Measurements from ENCODE around the gene HABP4. TPM values are rescaled to one million over a fixed set of nuclear protein-coding genes. Genes with fewer than 3 reads are reported as not detected.

The HABP4 gene, protein sequence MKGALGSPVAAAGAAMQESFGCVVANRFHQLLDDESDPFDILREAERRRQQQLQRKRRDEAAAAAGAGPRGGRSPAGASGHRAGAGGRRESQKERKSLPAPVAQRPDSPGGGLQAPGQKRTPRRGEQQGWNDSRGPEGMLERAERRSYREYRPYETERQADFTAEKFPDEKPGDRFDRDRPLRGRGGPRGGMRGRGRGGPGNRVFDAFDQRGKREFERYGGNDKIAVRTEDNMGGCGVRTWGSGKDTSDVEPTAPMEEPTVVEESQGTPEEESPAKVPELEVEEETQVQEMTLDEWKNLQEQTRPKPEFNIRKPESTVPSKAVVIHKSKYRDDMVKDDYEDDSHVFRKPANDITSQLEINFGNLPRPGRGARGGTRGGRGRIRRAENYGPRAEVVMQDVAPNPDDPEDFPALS
- 9.2 and 10.2 TPM in 2 replicates for polyA plus RNA-seq (2011; rRNA removed)
- polyA minus RNA-seq (2011; rRNA and poly(A)+ RNA removed), result 3.3 and 3.6 TPM in 2 replicates

DNA sequence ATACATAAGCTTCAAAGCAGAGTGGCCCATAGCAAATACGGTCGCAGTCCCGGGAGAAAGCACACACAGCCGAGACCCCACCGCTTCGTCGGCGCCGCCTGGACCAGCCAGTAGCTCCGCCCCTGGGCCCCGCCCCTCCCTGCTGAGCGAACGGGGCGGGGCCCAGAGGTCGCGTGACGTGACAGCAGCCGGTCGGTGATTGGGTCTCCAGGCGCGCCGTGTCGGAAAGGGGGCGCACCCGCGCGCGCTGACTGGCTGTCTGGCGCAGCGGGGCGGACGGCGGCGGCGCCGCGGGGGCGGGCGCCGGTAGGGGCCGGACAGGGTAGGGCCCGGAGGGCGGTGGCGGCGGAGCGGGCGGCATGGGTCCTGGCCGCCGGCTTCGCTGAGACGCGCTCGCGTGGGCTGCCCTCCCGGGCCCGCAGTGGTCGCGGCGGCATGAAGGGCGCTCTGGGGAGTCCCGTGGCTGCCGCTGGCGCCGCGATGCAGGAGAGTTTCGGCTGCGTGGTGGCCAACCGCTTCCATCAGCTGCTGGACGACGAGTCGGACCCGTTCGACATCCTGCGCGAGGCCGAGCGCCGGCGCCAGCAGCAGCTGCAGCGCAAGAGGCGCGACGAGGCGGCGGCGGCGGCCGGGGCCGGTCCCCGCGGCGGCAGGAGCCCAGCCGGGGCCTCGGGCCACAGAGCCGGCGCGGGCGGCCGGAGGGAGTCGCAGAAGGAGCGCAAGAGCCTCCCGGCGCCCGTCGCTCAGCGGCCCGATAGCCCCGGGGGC lies at the start of gene HABP4:
Gene HABP4, plus strand, starts transcription at position 325 of the 768 bp plus-strand sequence. Its CDS starts 111 bp downstream, at position 436.
- ChIA-PET POLR2A (interaction anchor here (0.6 to 1.2 kb wide), 4 partner anchors 14 to 150 kb away, joined by 3 to 6 read pairs (median 4); no protein-coding TSS in a partner anchor), CTCF (interaction anchor here (0.6 to 2.0 kb wide), 12 partner anchors 9 to 218 kb away, joined by 3 to 5 read pairs (median 3); no protein-coding TSS in a partner anchor)
- Histone ChIP-seq H3K36me3 (ENCODE audit: control insufficient read depth, insufficient read depth, low read length) (no peaks in the 10 kb centered on the region), H3K27me3 (ENCODE audit: control insufficient read depth, insufficient read depth, low read length) (no peaks in the 10 kb centered on the region), H3K4me3 (ENCODE audit: low read depth, low read length) (peak within 1 kb of the TSS; percentile 69)
- DNase-seq (ENCODE audit: low read depth), result peak; percentile 57
- TF ChIP-seq, protein P1, sequence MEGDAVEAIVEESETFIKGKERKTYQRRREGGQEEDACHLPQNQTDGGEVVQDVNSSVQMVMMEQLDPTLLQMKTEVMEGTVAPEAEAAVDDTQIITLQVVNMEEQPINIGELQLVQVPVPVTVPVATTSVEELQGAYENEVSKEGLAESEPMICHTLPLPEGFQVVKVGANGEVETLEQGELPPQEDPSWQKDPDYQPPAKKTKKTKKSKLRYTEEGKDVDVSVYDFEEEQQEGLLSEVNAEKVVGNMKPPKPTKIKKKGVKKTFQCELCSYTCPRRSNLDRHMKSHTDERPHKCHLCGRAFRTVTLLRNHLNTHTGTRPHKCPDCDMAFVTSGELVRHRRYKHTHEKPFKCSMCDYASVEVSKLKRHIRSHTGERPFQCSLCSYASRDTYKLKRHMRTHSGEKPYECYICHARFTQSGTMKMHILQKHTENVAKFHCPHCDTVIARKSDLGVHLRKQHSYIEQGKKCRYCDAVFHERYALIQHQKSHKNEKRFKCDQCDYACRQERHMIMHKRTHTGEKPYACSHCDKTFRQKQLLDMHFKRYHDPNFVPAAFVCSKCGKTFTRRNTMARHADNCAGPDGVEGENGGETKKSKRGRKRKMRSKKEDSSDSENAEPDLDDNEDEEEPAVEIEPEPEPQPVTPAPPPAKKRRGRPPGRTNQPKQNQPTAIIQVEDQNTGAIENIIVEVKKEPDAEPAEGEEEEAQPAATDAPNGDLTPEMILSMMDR (IDR thresholded peaks at IDR 0.05; ENCODE audit: insufficient read depth, low read depth, low read length), result no peak

DNA sequence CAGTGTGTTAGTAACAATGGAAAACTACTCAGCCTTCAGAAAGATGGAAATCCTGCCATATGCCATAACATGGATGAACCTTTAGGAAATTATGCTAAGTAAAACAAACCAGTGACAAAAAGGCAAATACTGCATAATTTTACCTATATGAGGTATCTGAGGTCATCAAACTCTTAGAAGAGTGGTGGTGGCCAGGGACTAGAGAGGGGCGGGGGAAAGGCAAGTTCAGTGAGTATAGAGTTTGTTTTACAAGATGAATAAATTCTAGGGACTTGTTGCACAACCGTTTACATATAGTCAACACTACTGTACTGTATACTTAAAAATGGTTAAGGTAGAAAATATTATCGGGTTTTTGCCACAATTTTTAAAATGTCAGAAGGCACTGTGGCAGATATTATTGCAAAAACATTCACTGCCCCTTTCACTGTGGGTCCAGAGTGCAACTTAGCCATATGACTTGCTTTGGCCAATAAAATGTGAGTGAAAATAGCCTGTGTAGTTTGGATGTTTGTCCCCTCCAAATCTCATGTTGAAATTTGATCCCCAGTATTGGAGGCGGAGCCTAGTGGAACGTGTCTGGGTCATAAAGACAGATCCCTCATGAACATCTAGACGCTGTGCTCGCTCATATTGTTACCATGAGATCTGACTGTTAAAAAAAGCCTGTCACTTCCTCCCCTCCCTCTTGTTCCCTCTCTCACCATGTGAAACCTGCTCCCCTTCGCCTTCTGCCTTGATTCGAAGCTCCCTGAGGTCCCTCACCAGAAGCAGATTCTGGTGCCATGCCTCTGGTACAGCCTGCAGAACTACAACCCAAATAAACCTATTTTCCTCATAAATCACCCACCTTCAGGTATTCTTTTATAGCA lies 41.3 kb upstream of the HABP4 start:
- no peaks in the 10 kb centered on the region for H3K36me3 ChIP-seq (ENCODE audit: control insufficient read depth, insufficient read depth, low read length)
- ChIA-PET POLR2A (no interaction called here), CTCF (interaction anchor here (0.8 to 1.2 kb wide), 3 partner anchors 10 to 26 kb away, joined by 3 to 5 read pairs (median 3); no protein-coding TSS in a partner anchor)
- DNase-seq (ENCODE audit: low read depth), result no peak
- no peak overlapping the region for H3K4me3 ChIP-seq (ENCODE audit: low read depth, low read length)
- TF ChIP-seq, protein P1 (IDR thresholded peaks at IDR 0.05; ENCODE audit: insufficient read depth, low read depth, low read length), result no peak
- no peaks in the 10 kb centered on the region for H3K27me3 ChIP-seq (ENCODE audit: control insufficient read depth, insufficient read depth, low read length)

DNA sequence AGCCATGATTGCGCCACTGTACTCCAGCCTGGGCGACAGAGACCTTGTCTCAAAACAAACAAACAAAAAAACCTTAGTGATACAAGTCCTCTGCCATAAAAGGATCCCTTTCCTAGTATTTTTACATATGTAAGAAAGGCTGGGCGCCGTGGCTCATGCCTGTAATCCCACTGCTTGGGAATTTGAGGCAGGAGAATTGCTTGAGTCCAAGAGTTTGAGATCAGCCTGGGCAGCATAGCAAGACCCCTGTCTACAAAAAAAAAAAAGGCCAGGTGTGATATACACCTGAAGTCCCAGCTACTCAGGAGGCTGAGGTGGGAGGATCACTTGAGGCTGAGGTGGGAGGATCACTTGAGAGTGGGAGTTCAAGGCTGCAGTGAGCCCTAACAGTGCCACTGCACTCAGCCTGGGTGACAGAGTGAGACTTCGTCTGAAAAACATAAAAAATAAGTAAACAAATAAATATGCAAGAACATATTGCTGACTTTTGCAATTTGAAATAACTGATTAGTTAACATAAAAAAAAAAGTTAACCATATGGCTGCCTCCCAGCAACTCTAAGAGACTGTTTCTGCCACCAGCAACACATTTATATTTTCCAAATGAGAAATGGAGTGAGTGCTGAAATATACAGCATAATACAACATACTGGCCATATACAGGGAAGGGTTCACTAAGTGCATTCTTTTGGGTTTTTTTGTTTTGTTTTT lies 38.7 kb upstream of the HABP4 start:
- TF ChIP-seq, protein P1 (IDR thresholded peaks at IDR 0.05; ENCODE audit: insufficient read depth, low read depth, low read length), result no peak
- no peak for DNase-seq (ENCODE audit: low read depth)
- POLR2A ChIA-PET, result no interaction called here
- H3K27me3 ChIP-seq (ENCODE audit: control insufficient read depth, insufficient read depth, low read length), result no peaks in the 10 kb centered on the region
- no peaks in the 10 kb centered on the region for H3K36me3 ChIP-seq (ENCODE audit: control insufficient read depth, insufficient read depth, low read length)
- no peak overlapping the region for H3K4me3 ChIP-seq (ENCODE audit: low read depth, low read length)
- CTCF ChIA-PET, result no interaction called here

DNA sequence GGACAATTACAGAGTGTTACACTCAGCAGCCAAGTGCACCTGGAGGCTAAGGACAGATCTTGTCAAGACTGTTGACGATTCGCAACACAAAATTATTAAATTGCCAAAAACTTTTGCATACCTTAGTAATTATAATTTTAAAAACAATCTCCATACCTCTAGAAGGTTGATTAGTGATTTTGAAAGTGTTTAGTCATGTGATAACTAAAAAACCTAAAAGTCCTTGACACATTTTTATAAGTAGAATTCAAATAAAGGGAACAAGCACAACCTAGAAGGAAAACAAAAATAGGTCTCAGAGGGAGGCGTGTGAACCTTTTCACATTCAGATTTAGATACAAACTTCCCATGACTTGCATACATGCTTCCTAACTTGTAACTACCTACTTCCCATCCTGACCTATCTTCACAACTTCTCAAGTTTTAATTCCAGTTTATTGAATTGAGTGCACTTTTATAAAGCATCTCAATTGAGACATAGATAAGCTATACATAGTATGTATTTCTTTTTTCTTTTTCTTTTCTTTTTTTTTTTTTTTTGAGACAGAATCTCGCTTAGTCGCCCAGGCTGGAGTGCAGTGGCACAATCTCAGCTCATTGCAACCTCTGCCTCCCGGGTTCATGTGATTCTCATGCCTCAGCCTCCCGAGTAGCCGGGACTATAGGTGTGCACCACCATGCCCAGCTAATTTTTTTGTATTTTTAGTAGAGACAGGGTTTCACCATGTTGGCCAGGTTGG lies 37.6 kb upstream of the HABP4 start:
- Histone ChIP-seq H3K4me3 (ENCODE audit: low read depth, low read length) (no peak overlapping the region), H3K36me3 (ENCODE audit: control insufficient read depth, insufficient read depth, low read length) (no peaks in the 10 kb centered on the region), H3K27me3 (ENCODE audit: control insufficient read depth, insufficient read depth, low read length) (no peaks in the 10 kb centered on the region)
- no peak for DNase-seq (ENCODE audit: low read depth)
- ChIA-PET CTCF (interaction anchor here (0.9 kb wide), 1 partner anchor 22 kb away, joined by 3 read pairs; no protein-coding TSS in a partner anchor), POLR2A (interaction anchor here (0.7 kb wide), 1 partner anchor 11 kb away, joined by 5 read pairs; no protein-coding TSS in a partner anchor)
- TF ChIP-seq, protein P1 (IDR thresholded peaks at IDR 0.05; ENCODE audit: insufficient read depth, low read depth, low read length), result no peak

All from BJ (cell line).